OCI-LY3 (cell line): ENCODE data around the gene AGAP1.

Experiments used
- H2AFZ ChIP-seq: fragments of 200-600, 300-600 bp; shearing (Covaris generic); 2 replicates; pipeline ENCODE4 v1.6.0; 2014; ENCODE audit warnings: antibody characterized with exemption, low read depth, low read length
- H3K27ac ChIP-seq: fragments of 200-600, 300-600 bp; sonication (generic); 2 replicates; pipeline ENCODE4 v1.5.1; 2014; ENCODE audit warnings: mild to moderate bottlenecking, low read length, moderate library complexity, mixed read lengths
- H3K27me3 ChIP-seq: fragments of 200-600, 300-600 bp; sonication (generic); 2 replicates; pipeline ENCODE4 v1.6.1; 2014; ENCODE audit warnings: low read depth, low read length, mixed read lengths
- H3K36me3 ChIP-seq: fragments of 200-600, 300-600 bp; sonication (generic); replicated peaks from 2 replicates; pipeline ENCODE3; 2014; ENCODE audit warnings: low read depth, low read length, mixed read lengths
- H3K4me1 ChIP-seq: fragments of 300-600, 200-600 bp; sonication (generic); 2 replicates; pipeline ENCODE4 v1.6.1; 2014; ENCODE audit warnings: low read length, mixed read lengths
- H3K4me2 ChIP-seq: fragments of 200-600, 300-600 bp; sonication (generic); 2 replicates; pipeline ENCODE4 v1.6.1; 2014; ENCODE audit warnings: low read length, mixed read lengths
- H3K4me3 ChIP-seq: fragments of 300-600, 200-600 bp; sonication (generic); 2 replicates; pipeline ENCODE4 v1.5.1; 2014; ENCODE audit warnings: antibody characterized with exemption, mild to moderate bottlenecking, low read length, moderate library complexity
- H3K79me2 ChIP-seq: fragments of 300-600, 200-600 bp; shearing (Covaris generic); 2 replicates; pipeline ENCODE4 v1.6.1; 2014; ENCODE audit warnings: mild to moderate bottlenecking, low read length, mixed read lengths
- H3K9ac ChIP-seq: fragments of 300-600, 200-600 bp; shearing (Covaris generic); 2 replicates; pipeline ENCODE4 v1.6.0; 2014; ENCODE audit warnings: mild to moderate bottlenecking, low read length, moderate library complexity
- H3K9me3 ChIP-seq: fragments of 200-600, 300-600 bp; shearing (Covaris generic); 2 replicates; pipeline ENCODE4 v1.6.1; 2014; ENCODE audit warnings: low read length, mixed read lengths; ENCODE audit not compliant: insufficient read depth
- H4K20me1 ChIP-seq: fragments of 200-600, 300-600 bp; sonication (generic); 2 replicates; pipeline ENCODE4 v1.6.1; 2016; ENCODE audit warnings: low read length, mixed read lengths; ENCODE audit not compliant: insufficient read depth
- EZH2phosphoT487 ChIP-seq: fragments of 200-600 bp; shearing (Covaris generic); IDR thresholded peaks from 2 replicates; pipeline ENCODE4 v1.6.1; 2018; ENCODE audit warnings: antibody characterized with exemption, mixed run types, low read depth
- TF ChIP-seq, protein P1 (sequence below): fragments of 200-600, 300-600 bp; sonication (generic); IDR thresholded peaks from 2 replicates; pipeline ENCODE4 v1.5.1; 2014; ENCODE audit warnings: antibody characterized with exemption, low read length, low read depth

Gene AGAP1

DNA sequence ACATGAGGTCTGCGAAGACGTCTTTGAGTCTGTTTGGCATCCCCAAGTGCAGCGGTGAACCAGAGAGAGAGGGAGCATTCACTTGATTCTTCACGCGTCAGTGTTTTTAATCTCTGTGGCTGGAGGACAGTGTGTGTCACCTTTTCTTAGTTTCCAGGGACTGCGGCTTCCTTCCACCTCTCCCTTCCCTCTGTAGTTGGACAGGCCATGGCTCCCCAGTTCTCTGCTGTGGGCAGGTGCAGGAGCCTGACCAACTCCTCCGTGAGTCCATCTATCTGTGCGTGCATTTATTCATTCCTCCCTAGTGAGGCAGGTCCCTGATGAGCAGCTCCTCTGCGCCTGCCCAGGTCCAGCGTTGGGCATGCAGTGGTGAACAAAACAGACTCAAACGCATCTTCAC is 42.9 kb downstream of the AGAP1 start:
- no peaks in the 10 kb centered on the region for H3K4me1 ChIP-seq
- no peaks in the 10 kb centered on the region for H3K9me3 ChIP-seq
- no peak overlapping the region for H3K4me3 ChIP-seq
- no peaks in the 10 kb centered on the region for H3K27me3 ChIP-seq
- no peaks in the 10 kb centered on the region for H3K36me3 ChIP-seq
- no peak overlapping the region for H3K9ac ChIP-seq
- TF ChIP-seq, protein P1, sequence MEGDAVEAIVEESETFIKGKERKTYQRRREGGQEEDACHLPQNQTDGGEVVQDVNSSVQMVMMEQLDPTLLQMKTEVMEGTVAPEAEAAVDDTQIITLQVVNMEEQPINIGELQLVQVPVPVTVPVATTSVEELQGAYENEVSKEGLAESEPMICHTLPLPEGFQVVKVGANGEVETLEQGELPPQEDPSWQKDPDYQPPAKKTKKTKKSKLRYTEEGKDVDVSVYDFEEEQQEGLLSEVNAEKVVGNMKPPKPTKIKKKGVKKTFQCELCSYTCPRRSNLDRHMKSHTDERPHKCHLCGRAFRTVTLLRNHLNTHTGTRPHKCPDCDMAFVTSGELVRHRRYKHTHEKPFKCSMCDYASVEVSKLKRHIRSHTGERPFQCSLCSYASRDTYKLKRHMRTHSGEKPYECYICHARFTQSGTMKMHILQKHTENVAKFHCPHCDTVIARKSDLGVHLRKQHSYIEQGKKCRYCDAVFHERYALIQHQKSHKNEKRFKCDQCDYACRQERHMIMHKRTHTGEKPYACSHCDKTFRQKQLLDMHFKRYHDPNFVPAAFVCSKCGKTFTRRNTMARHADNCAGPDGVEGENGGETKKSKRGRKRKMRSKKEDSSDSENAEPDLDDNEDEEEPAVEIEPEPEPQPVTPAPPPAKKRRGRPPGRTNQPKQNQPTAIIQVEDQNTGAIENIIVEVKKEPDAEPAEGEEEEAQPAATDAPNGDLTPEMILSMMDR = no peak
- no peak for TF ChIP-seq EZH2phosphoT487
- no peak overlapping the region for H2AFZ ChIP-seq
- H3K27ac ChIP-seq = no peak overlapping the region
- H3K79me2 ChIP-seq = no peaks in the 10 kb centered on the region
- no peak overlapping the region for H3K4me2 ChIP-seq
- no peaks in the 10 kb centered on the region for H4K20me1 ChIP-seq

DNA sequence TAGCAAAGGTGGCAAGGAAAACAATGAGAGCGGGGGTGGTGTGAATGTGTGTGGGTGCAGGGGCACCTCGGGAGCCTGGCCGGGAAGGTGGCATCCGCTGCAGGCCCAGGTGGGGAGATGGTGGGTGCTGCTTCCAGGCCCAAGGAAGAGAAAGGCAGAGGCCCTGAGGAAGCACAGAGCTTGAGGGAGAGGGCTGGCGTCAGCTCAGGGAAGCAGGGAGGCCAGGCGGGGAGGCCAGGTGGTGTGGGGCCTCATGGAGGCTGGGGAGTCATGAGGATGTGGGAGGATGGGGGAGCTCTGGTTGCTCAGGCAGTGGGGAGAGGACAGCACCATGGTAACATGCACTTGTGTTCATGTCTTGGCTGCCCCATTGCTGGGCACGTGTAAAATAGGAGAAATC is 43.3 kb downstream of the AGAP1 start:
- Histone ChIP-seq H3K4me1 (no peaks in the 10 kb centered on the region), H3K9ac (no peak overlapping the region)
- TF ChIP-seq EZH2phosphoT487 = no peak
- TF ChIP-seq, protein P1 = no peak

GRCh38 chr2:235537587-235537986 is 43.7 kb downstream of the AGAP1 start:
- H3K4me2 ChIP-seq = no peak overlapping the region
- H3K9ac ChIP-seq = no peak overlapping the region
- H4K20me1 ChIP-seq = no peaks in the 10 kb centered on the region
- H2AFZ ChIP-seq = no peak overlapping the region
- no peak overlapping the region for H3K27ac ChIP-seq
- H3K4me3 ChIP-seq = no peak overlapping the region
- TF ChIP-seq, protein P1 = no peak
- TF ChIP-seq EZH2phosphoT487 = no peak
- no peaks in the 10 kb centered on the region for H3K9me3 ChIP-seq
- H3K27me3 ChIP-seq = no peaks in the 10 kb centered on the region
- no peaks in the 10 kb centered on the region for H3K4me1 ChIP-seq
- no peaks in the 10 kb centered on the region for H3K36me3 ChIP-seq
- H3K79me2 ChIP-seq = no peaks in the 10 kb centered on the region

More for the DNA sequence above, 43.3 kb downstream of the AGAP1 start:
- Histone ChIP-seq H3K4me2 (no peak overlapping the region), H3K27ac (no peak overlapping the region), H4K20me1 (no peaks in the 10 kb centered on the region), H3K9me3 (no peaks in the 10 kb centered on the region), H3K36me3 (no peaks in the 10 kb centered on the region), H3K4me3 (no peak overlapping the region), H3K79me2 (no peaks in the 10 kb centered on the region), H3K27me3 (no peaks in the 10 kb centered on the region), H2AFZ (no peak overlapping the region)

GRCh38 chr2:235538144-235538639 is 44.3 kb downstream of the AGAP1 start:
- no peak for TF ChIP-seq EZH2phosphoT487
- TF ChIP-seq, protein P1 = no peak
- Histone ChIP-seq H4K20me1 (no peaks in the 10 kb centered on the region), H3K4me1 (no peaks in the 10 kb centered on the region), H3K4me2 (no peak overlapping the region), H3K27me3 (no peaks in the 10 kb centered on the region), H2AFZ (no peak overlapping the region), H3K79me2 (no peaks in the 10 kb centered on the region), H3K9ac (no peak overlapping the region), H3K36me3 (no peaks in the 10 kb centered on the region), H3K9me3 (no peaks in the 10 kb centered on the region), H3K4me3 (no peak overlapping the region), H3K27ac (no peak overlapping the region)
